ENCODE measurements around the gene ERVH48-1.
A peak's percentile ranks its signal among the peaks of the same experiment; 100 is the strongest.

DNA sequence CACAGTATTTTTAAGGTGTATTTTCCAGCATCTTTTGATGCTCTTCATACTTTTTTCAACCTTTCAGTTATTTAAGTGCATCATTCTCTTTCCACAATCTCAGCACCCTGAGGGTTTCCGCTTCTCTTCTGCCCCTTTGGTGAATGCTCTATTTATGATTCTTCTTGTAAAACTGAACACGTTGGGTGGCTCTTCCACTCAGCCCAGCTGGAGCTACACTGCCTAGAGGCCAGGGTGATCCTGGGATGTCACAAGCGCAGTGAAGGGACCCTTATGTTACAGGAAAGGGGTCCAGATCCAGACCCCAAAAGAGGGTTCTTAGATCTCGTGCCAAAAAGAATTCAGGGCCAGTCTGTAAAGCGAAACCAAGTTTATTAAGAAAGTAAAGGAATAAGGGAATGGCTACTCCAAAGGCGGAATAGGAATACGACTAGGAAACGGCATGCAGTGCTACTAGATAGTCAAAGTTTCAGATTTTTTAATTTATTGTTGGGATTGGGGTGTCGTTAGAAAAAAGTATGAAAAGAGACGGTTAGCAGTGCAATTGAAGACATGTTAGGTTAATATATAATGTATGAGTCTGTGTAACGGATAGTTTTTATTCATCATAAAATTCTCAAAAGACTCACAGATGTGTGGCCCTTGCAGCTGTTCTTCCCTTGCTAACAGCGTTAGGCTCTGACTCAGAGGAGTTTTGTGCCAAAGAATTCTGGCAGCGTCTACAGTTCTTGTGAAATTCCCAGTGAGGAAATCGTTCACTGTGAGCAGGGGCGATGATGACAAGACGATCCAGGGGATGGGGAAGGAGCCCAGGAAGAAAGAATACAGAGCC is 14.4 kb upstream of the ERVH48-1 start:
- TF ChIP-seq, protein P1, sequence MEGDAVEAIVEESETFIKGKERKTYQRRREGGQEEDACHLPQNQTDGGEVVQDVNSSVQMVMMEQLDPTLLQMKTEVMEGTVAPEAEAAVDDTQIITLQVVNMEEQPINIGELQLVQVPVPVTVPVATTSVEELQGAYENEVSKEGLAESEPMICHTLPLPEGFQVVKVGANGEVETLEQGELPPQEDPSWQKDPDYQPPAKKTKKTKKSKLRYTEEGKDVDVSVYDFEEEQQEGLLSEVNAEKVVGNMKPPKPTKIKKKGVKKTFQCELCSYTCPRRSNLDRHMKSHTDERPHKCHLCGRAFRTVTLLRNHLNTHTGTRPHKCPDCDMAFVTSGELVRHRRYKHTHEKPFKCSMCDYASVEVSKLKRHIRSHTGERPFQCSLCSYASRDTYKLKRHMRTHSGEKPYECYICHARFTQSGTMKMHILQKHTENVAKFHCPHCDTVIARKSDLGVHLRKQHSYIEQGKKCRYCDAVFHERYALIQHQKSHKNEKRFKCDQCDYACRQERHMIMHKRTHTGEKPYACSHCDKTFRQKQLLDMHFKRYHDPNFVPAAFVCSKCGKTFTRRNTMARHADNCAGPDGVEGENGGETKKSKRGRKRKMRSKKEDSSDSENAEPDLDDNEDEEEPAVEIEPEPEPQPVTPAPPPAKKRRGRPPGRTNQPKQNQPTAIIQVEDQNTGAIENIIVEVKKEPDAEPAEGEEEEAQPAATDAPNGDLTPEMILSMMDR (IDR thresholded peaks at IDR 0.05) = no peak
- TF ChIP-seq POLR2AphosphoS5 (IDR thresholded peaks at IDR 0.05) (peak; percentile 9 to 64 (median 52)), POLR2A (IDR thresholded peaks at IDR 0.05) (no peak)

Measured in transverse colon (tissue), 4 donors.